SK-N-SH (cell line): ENCODE results near the gene AP2A2. TPM values are rescaled to one million over a fixed set of nuclear protein-coding genes. Genes with fewer than 3 reads are reported as not detected.

Source experiments
- CTCF ChIA-PET: fragments of 300-600, 350-600 bp; formaldehyde crosslinking; extraction: SDS; loops from one replicate; lab custom pipeline; 2021; lab: Yijun Ruan, JAX
- POLR2A ChIA-PET: fragments of 350-600 bp; sonication (Branson Sonifier 250); formaldehyde crosslinking; extraction: SDS; loops from one replicate; lab custom pipeline; 2020; ENCODE audit warnings: antibody characterized with exemption, inconsistent platforms; lab: Yijun Ruan, JAX
- DNase-seq: peaks from one replicate; pipeline ENCODE4 v3.0.0; 2012
- H2AFZ ChIP-seq: fragments of 200-600 bp; sonication (generic); 2 replicates; pipeline ENCODE4 v1.8.1; 2016; ENCODE audit warnings: antibody characterized with exemption, mild to moderate bottlenecking, low read depth
- H3F3A ChIP-seq: fragments of 200-600 bp; sonication (generic); replicated peaks from 2 replicates; pipeline ENCODE3; 2016; ENCODE audit warnings: antibody characterized with exemption, mild to moderate bottlenecking; ENCODE audit not compliant: insufficient read depth
- H3K27ac ChIP-seq, 2 experiments: fragments of 200-500 bp in 1 of 2; fragments of 200-600 bp in 1 of 2; sonication (Bioruptor generic) in 1 of 2; sonication (generic), shearing (Covaris generic) in 1 of 2; 2 replicates each; pipeline versions ENCODE4 v1.5.1 to v1.6.1; 2014 to 2016; ENCODE audit warnings: low read depth in 2 of 2, inconsistent platforms in 1 of 2, low read length in 1 of 2, mild to moderate bottlenecking in 1 of 2, mixed read lengths in 1 of 2
- H3K27me3 ChIP-seq: fragments of 200-600 bp; sonication (generic), shearing (Covaris generic); 2 replicates; pipeline ENCODE4 v1.6.1; 2016; ENCODE audit warnings: mixed run types; ENCODE audit not compliant: insufficient read depth
- H3K36me3 ChIP-seq, 2 experiments: fragments of 200-500 bp in 1 of 2; fragments of 200-600 bp in 1 of 2; sonication (Bioruptor generic) in 1 of 2; sonication (generic) in 1 of 2; replicated peaks in 1 of 2; 2 replicates each; pipeline versions ENCODE3 to v1.5.1; 2014 to 2016; ENCODE audit warnings: low read length in 1 of 2, mild to moderate bottlenecking in 1 of 2; ENCODE audit not compliant: insufficient read depth in 2 of 2, control insufficient read depth in 1 of 2
- H3K4me1 ChIP-seq, 2 experiments: fragments of 200-500 bp in 1 of 2; fragments of 200-600 bp in 1 of 2; sonication (Bioruptor generic) in 1 of 2; sonication (generic), shearing (Covaris generic) in 1 of 2; 2 replicates each; pipeline versions ENCODE4 v1.5.1 to v1.6.1; 2014 to 2016; ENCODE audit warnings: low read depth in 1 of 2, low read length in 1 of 2, mixed run types in 1 of 2; ENCODE audit not compliant: insufficient read depth in 2 of 2, control insufficient read depth in 1 of 2
- H3K4me2 ChIP-seq: fragments of 200-600 bp; sonication (generic), shearing (Covaris generic); 2 replicates; pipeline ENCODE4 v1.6.1; 2017; ENCODE audit warnings: mixed run types
- H3K4me3 ChIP-seq, 2 experiments: fragments of 200-500 bp in 1 of 2; fragments of 200-600 bp in 1 of 2; sonication (Bioruptor generic) in 1 of 2; sonication (generic), shearing (Covaris generic) in 1 of 2; 2 replicates each; pipeline versions ENCODE4 v1.5.1 to v1.8.1; 2014 to 2016; ENCODE audit warnings: low read depth in 2 of 2, inconsistent platforms in 1 of 2, low read length in 1 of 2, mild to moderate bottlenecking in 1 of 2, mixed read lengths in 1 of 2, moderate library complexity in 1 of 2
- H3K79me2 ChIP-seq: fragments of 200-600 bp; sonication (generic); 2 replicates; pipeline ENCODE4 v1.8.1; 2017; ENCODE audit warnings: mild to moderate bottlenecking; ENCODE audit not compliant: insufficient read depth
- H3K9ac ChIP-seq: fragments of 200-600 bp; sonication (generic); 2 replicates; pipeline ENCODE4 v1.6.1; 2017; ENCODE audit warnings: mixed run types
- H3K9me2 ChIP-seq: fragments of 200-600 bp; sonication (generic); 2 replicates; pipeline ENCODE4 v1.6.1; 2017; ENCODE audit warnings: mixed run types
- H3K9me3 ChIP-seq: fragments of 200-600 bp; sonication (generic); 2 replicates; pipeline ENCODE4 v1.6.1; 2017; ENCODE audit warnings: mixed run types, mild to moderate bottlenecking, moderate library complexity
- H4K20me1 ChIP-seq: fragments of 200-600 bp; sonication (generic); 2 replicates; pipeline ENCODE4 v1.6.1; 2017; ENCODE audit warnings: mild to moderate bottlenecking, mixed run types; ENCODE audit not compliant: insufficient read depth
- EP300 ChIP-seq, 2 experiments: IDR thresholded peaks; 2 replicates each; pipeline versions ENCODE4 v1.4.0 to v1.6.1; 2012; ENCODE audit warnings: borderline replicate concordance in 1 of 2, low read depth in 1 of 2, low read length in 1 of 2
- MEF2A ChIP-seq: IDR thresholded peaks from 2 replicates; pipeline ENCODE4 v1.4.0; 2012; ENCODE audit warnings: low read depth, borderline replicate concordance
- MXI1 ChIP-seq: IDR thresholded peaks from 2 replicates; pipeline ENCODE4 v1.6.1; 2012; ENCODE audit warnings: mild to moderate bottlenecking, low read depth, low read length, improper control_type of control experiment
- NFIC ChIP-seq: IDR thresholded peaks from 2 replicates; pipeline ENCODE4 v1.4.0; 2012; ENCODE audit warnings: borderline replicate concordance
- NRF1 ChIP-seq: IDR thresholded peaks from 2 replicates; pipeline ENCODE4 v1.6.1; 2012; ENCODE audit warnings: low read depth, mild to moderate bottlenecking, low read length
- RAD21 ChIP-seq: IDR thresholded peaks from 2 replicates; pipeline ENCODE4 v1.6.1; 2012; ENCODE audit warnings: mild to moderate bottlenecking, low read length
- RCOR1 ChIP-seq: fragments of 150-350 bp; IDR thresholded peaks from 2 replicates; pipeline ENCODE4 v1.6.1; 2017; ENCODE audit warnings: antibody characterized with exemption, low read length
- RXRA ChIP-seq: IDR thresholded peaks from 2 replicates; pipeline ENCODE4 v1.4.0; 2012; ENCODE audit warnings: low read depth, mild to moderate bottlenecking, borderline replicate concordance
- SIN3A ChIP-seq: IDR thresholded peaks from 2 replicates; pipeline ENCODE4 v1.6.1; 2012; ENCODE audit warnings: low read depth, mild to moderate bottlenecking, low read length, moderate library complexity, borderline replicate concordance
- SMC3 ChIP-seq: IDR thresholded peaks from 2 replicates; pipeline ENCODE4 v1.6.1; 2012; ENCODE audit warnings: low read depth, low read length, improper control_type of control experiment
- TEAD4 ChIP-seq: IDR thresholded peaks from 2 replicates; pipeline ENCODE4 v1.4.0; 2012; ENCODE audit warnings: mild to moderate bottlenecking, borderline replicate concordance; ENCODE audit not compliant: insufficient read depth
- WGBS: methylation state at CpG from one replicate; pipeline ENCODE4 v1.1.6; 2017; ENCODE audit warnings: low lambda C conversion rate; 5-methylcytosine and 5-hydroxymethylcytosine counted together
- polyA plus RNA-seq, 3 experiments: library from polyadenylated mRNA; depleted of rRNA; stranded (reverse); fragments of >200 nt; gene quantifications; 2 replicates each; pipeline ENCODE4 v1.2.3, GENCODE V29; 2012
- TF ChIP-seq, protein P1 (sequence below): IDR thresholded peaks from 2 replicates; pipeline ENCODE4 v1.4.0; 2012; ENCODE audit warnings: low read depth
- TF ChIP-seq, protein P2 (sequence below): IDR thresholded peaks from 2 replicates; pipeline ENCODE4 v1.4.0; 2012; ENCODE audit warnings: low read depth, borderline replicate concordance
- TF ChIP-seq, protein P3 (sequence below): fragments of 150-350 bp; IDR thresholded peaks from 2 replicates; pipeline ENCODE4 v1.6.1; 2017; ENCODE audit warnings: antibody characterized with exemption, low read length, low read depth, borderline replicate concordance

Gene AP2A2
- polyA plus RNA-seq, 1 of the 3 experiments (the other 2 are of a cell fraction): 42.7 TPM

DNA sequence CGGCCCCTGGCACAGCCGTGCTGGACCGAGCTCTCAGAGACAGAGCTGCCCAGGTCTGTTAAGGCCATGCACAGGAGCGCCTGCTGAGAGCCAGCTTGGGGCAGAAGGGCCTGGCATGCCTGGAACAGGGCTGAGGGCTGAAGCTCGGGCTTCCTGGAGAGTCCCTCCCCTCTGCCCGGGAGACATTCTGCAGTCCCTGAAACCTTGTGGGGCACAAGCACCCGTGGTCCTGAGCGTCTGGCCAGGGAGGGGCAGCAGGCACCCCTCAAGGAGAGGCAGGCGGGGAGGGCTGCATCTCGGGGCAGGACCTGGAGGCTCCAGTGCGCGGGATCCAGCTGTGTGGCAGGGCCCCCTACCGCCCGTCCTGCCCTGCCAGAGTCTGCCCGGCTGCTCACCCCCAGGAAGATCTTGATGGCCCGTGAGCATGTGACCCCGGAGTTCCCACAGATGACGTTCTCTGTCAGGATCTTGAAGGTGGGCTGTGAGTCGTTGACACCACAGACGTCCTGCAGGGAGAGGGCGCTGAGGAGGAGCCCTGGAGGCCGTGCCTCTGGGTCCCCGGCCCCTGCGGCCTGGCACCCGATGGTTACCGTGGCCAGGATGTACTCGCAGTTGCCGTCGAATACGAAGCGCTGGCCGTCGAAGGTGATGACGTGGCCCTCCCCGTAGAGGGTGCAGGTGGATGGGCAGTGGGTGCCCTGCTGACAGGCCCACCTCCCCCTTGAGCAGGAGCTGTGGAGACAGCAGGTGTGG, 99.9 kb downstream of the AP2A2 start:
- 86% methylated on average over 20 of the region's 35 CpGs for WGBS
- H3K4me3 ChIP-seq: no peak overlapping the region
- H3K9me3 ChIP-seq: no peaks in the 10 kb centered on the region
- no peak overlapping the region for H3K4me2 ChIP-seq
- no peak overlapping the region for H2AFZ ChIP-seq
- no peak overlapping the region for H3K9ac ChIP-seq
- H3F3A ChIP-seq: no peaks in the 10 kb centered on the region
- no peak for DNase-seq
- H3K79me2 ChIP-seq: no peaks in the 10 kb centered on the region
- no peaks in the 10 kb centered on the region for H3K27me3 ChIP-seq
- H3K4me1 ChIP-seq: no peaks in the 10 kb centered on the region
- no peaks in the 10 kb centered on the region for H3K36me3 ChIP-seq
- H3K9me2 ChIP-seq: no peaks in the 10 kb centered on the region
- no peak for TF ChIP-seq SMC3
- no peak for TF ChIP-seq MEF2A
- TF ChIP-seq RAD21: no peak
- TF ChIP-seq SIN3A: no peak
- H3K27ac ChIP-seq: no peak overlapping the region
- H4K20me1 ChIP-seq: no peaks in the 10 kb centered on the region
- ChIA-PET CTCF (no interaction called here), POLR2A (no interaction called here)

DNA sequence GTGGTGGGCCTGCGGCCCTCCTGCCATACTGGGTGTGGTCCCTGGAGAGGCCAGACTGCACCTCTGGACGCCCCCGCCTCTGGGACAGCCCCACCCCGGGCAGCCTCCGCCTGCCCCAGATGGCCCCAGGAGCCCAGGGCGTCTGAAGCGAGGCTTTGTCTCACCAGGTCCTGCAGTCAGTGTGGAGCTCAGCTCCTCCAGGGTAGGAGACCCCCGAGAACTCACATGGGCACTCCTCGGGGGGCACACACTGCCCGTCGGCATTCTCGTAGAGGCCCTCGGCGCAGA, 100.4 kb downstream of the AP2A2 start:
- no peaks in the 10 kb centered on the region for H3F3A ChIP-seq
- DNase-seq: no peak
- no peaks in the 10 kb centered on the region for H4K20me1 ChIP-seq
- CTCF ChIA-PET: no interaction called here
- no peak overlapping the region for H3K4me3 ChIP-seq
- POLR2A ChIA-PET: no interaction called here
- TF ChIP-seq RXRA: no peak
- TF ChIP-seq, protein P1, sequence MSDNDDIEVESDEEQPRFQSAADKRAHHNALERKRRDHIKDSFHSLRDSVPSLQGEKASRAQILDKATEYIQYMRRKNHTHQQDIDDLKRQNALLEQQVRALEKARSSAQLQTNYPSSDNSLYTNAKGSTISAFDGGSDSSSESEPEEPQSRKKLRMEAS: no peak
- TF ChIP-seq MXI1: no peak
- no peak for TF ChIP-seq NFIC
- no peak for TF ChIP-seq NRF1
- no peak for TF ChIP-seq RCOR1
- TF ChIP-seq, protein P2, sequence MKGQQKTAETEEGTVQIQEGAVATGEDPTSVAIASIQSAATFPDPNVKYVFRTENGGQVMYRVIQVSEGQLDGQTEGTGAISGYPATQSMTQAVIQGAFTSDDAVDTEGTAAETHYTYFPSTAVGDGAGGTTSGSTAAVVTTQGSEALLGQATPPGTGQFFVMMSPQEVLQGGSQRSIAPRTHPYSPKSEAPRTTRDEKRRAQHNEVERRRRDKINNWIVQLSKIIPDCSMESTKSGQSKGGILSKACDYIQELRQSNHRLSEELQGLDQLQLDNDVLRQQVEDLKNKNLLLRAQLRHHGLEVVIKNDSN: no peak
- TF ChIP-seq, protein P3, sequence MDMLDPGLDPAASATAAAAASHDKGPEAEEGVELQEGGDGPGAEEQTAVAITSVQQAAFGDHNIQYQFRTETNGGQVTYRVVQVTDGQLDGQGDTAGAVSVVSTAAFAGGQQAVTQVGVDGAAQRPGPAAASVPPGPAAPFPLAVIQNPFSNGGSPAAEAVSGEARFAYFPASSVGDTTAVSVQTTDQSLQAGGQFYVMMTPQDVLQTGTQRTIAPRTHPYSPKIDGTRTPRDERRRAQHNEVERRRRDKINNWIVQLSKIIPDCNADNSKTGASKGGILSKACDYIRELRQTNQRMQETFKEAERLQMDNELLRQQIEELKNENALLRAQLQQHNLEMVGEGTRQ: no peak
- TF ChIP-seq EP300 (IDR thresholded peaks at IDR 0.05; ENCODE audit: borderline replicate concordance in 1 of 2, low read depth in 1 of 2, low read length in 1 of 2): no peak
- TF ChIP-seq MEF2A: no peak
- TF ChIP-seq TEAD4: no peak
- no peak for TF ChIP-seq RAD21
- H3K79me2 ChIP-seq: no peaks in the 10 kb centered on the region
- no peaks in the 10 kb centered on the region for H3K4me1 ChIP-seq
- no peak overlapping the region for H3K27ac ChIP-seq
- H3K4me2 ChIP-seq: no peak overlapping the region
- H3K9me2 ChIP-seq: no peaks in the 10 kb centered on the region
- H2AFZ ChIP-seq: no peak overlapping the region
- H3K9ac ChIP-seq: no peak overlapping the region
- H3K9me3 ChIP-seq: no peaks in the 10 kb centered on the region
- no peaks in the 10 kb centered on the region for H3K27me3 ChIP-seq
- WGBS: 60% methylated on average over 1 of the region's 14 CpGs
- no peaks in the 10 kb centered on the region for H3K36me3 ChIP-seq
